Endothelial cell (in vitro differentiated cells): ENCODE results near the gene CCDC27. TPM values are rescaled to one million over a fixed set of nuclear protein-coding genes. Genes with fewer than 3 reads are reported as not detected.

Experiments used
- DNase-seq: peaks from one replicate; pipeline ENCODE4 v3.0.0; 2021; ENCODE audit warnings: low spot score
- H3K27ac Mint-ChIP-seq: one replicate; pipeline ENCODE4 v1.8.0; 2021; ENCODE audit warnings: mixed read lengths, inconsistent platforms; ENCODE audit not compliant: unreplicated experiment
- H3K27me3 Mint-ChIP-seq: one replicate; pipeline ENCODE4 v1.8.0; 2021; ENCODE audit warnings: mild to moderate bottlenecking, moderate library complexity, mixed read lengths, inconsistent platforms; ENCODE audit not compliant: unreplicated experiment
- H3K36me3 Mint-ChIP-seq: one replicate; pipeline ENCODE4 v1.8.0; 2021; ENCODE audit warnings: mild to moderate bottlenecking, low read depth, mixed read lengths, inconsistent platforms; ENCODE audit not compliant: unreplicated experiment
- H3K4me1 Mint-ChIP-seq: one replicate; pipeline ENCODE4 v1.8.0; 2021; ENCODE audit warnings: mild to moderate bottlenecking, mixed read lengths, inconsistent platforms; ENCODE audit not compliant: unreplicated experiment
- H3K4me3 Mint-ChIP-seq: one replicate; pipeline ENCODE4 v1.8.0; 2021; ENCODE audit warnings: mild to moderate bottlenecking, mixed read lengths, inconsistent platforms; ENCODE audit not compliant: unreplicated experiment
- H3K9me3 Mint-ChIP-seq: one replicate; pipeline ENCODE4 v1.8.0; 2021; ENCODE audit warnings: mixed read lengths, inconsistent platforms; ENCODE audit not compliant: unreplicated experiment
- total RNA-seq: library from RNA; stranded (reverse); fragmentation: NEBNext Ultra II Directional; extraction: Animal tissue kit (Norgen Biotek cat#: 25700); gene quantifications from one replicate; pipeline ENCODE4 v1.2.1, GENCODE V29; 2021; ENCODE audit not compliant: unreplicated experiment
- TF ChIP-seq, protein P1 (sequence below): fragments of 200-600 bp; sonication (generic); IDR thresholded peaks from one replicate; pipeline ENCODE4 v1.5.0; 2021; ENCODE audit warnings: antibody characterized with exemption; ENCODE audit not compliant: unreplicated experiment

Gene CCDC27
- total RNA-seq, 1 donor from 2014 or later = not detected

DNA sequence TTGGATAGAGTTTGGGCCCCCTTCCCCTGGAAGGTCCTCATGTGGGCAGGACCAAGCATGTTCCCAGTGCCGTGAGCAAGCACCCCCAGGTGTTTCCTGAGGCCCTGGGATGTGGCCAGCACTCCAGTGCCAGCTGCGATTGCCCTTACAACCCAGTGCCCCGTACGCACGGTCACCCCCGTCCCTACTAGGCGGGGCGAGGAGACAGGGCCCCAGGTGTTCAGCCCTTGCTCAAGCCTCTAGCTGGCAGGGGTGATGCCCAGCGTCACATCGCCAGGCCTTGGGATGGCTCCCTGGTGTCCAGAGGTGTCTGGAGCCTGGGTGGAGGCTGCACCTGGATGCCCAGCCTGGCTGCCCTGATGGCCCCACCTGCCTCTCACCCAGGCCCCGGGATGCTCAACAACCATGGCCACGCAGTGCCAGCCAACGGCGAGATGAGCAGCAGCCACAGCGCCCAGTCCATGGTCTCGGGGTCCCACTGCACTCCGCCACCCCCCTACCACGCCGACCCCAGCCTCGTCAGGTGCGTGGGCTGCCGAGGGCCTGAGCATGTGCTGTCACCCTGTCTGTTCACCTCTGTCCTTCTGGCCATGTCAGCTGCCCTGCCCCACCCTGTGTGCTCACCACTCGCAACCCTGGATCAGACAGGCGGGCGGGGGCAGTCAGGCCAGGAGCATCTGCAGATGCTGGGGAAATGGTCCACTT, 21.6 kb upstream of the CCDC27 start:
- no peak for DNase-seq
- H3K4me3 Mint-ChIP-seq = no peak overlapping the region
- TF ChIP-seq, protein P1, sequence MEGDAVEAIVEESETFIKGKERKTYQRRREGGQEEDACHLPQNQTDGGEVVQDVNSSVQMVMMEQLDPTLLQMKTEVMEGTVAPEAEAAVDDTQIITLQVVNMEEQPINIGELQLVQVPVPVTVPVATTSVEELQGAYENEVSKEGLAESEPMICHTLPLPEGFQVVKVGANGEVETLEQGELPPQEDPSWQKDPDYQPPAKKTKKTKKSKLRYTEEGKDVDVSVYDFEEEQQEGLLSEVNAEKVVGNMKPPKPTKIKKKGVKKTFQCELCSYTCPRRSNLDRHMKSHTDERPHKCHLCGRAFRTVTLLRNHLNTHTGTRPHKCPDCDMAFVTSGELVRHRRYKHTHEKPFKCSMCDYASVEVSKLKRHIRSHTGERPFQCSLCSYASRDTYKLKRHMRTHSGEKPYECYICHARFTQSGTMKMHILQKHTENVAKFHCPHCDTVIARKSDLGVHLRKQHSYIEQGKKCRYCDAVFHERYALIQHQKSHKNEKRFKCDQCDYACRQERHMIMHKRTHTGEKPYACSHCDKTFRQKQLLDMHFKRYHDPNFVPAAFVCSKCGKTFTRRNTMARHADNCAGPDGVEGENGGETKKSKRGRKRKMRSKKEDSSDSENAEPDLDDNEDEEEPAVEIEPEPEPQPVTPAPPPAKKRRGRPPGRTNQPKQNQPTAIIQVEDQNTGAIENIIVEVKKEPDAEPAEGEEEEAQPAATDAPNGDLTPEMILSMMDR = no peak
- H3K27ac Mint-ChIP-seq = no peak overlapping the region
- H3K36me3 Mint-ChIP-seq = peaks cover under 1% of the 10 kb centered on the region
- H3K4me1 Mint-ChIP-seq = no peaks in the 10 kb centered on the region
- H3K9me3 Mint-ChIP-seq = no peaks in the 10 kb centered on the region
- H3K27me3 Mint-ChIP-seq = peaks cover 9% of the 10 kb centered on the region

DNA sequence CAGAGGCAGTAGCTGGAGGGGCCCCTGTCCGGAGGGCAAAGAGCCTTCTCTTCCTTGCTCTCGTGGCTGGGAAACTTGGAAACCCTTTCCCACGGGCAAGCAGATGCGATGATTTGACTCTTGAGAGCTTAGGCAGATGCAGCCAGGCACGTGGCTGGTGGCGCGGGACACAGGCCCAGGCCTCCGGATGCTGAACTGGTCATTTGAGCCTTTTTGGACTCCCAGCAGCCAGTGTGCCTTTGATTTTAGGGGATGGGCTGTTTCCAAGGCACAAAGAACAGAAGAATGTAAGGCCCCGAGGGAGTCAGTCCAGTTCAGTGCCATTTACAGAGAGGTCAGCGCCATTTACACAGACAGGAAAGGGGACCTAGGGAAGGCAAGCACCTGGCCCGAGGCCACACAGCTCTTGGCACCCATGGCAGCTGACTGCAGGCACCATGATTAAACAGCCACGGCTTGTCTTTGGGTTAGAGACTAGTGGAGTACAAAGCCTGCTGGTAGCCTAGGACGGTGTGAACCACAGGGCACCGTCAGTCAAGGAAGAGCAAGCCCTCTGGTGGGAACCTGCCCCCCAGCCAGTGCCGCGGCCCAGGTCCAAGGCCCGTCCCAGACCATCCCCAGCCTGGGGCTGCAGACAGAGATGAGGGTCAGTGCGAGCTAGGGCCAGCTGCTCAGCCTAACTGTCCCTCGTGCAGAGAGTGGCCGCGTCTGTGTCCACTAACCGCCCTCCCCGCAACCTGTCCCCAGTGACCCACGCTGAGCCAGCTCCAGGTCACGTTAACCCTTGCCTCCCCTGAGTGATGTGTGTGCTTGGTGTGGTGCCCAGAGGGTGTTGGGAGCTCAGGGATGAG, 20.4 kb upstream of the CCDC27 start:
- Mint-ChIP-seq H3K36me3 (peaks cover 4% of the 10 kb centered on the region), H3K4me1 (no peaks in the 10 kb centered on the region), H3K27ac (no peak overlapping the region), H3K9me3 (no peaks in the 10 kb centered on the region), H3K27me3 (peaks cover 9% of the 10 kb centered on the region), H3K4me3 (no peak overlapping the region)
- DNase-seq = no peak
- TF ChIP-seq, protein P1 = no peak

DNA sequence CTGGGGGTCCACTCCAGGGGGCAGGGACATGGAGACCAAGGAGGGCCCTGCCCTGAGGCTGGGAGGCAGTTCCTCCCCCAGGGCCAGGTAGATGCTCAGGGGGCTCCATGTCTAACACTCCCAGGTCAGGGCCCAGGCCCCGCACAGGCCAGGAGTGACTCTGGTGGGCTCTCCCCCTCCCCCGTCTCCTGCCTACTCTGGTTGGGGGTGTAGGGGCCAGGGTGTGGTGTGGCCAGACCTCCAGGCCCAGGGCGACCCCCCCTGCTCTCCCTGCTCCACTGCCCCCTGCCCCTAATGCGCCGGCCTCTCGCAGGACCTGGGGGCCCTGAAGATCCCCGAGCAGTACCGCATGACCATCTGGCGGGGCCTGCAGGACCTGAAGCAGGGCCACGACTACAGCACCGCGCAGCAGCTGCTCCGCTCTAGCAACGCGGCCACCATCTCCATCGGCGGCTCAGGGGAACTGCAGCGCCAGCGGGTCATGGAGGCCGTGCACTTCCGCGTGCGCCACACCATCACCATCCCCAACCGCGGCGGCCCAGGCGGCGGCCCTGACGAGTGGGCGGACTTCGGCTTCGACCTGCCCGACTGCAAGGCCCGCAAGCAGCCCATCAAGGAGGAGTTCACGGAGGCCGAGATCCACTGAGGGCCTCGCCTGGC, 19.7 kb upstream of the CCDC27 start:
- no peak overlapping the region for H3K4me3 Mint-ChIP-seq
- peaks cover 9% of the 10 kb centered on the region for H3K27me3 Mint-ChIP-seq
- H3K9me3 Mint-ChIP-seq = no peaks in the 10 kb centered on the region
- no peak overlapping the region for H3K27ac Mint-ChIP-seq
- peak; percentile 36 for DNase-seq
- peaks cover 4% of the 10 kb centered on the region for H3K36me3 Mint-ChIP-seq
- no peaks in the 10 kb centered on the region for H3K4me1 Mint-ChIP-seq
- TF ChIP-seq, protein P1 = no peak

DNA sequence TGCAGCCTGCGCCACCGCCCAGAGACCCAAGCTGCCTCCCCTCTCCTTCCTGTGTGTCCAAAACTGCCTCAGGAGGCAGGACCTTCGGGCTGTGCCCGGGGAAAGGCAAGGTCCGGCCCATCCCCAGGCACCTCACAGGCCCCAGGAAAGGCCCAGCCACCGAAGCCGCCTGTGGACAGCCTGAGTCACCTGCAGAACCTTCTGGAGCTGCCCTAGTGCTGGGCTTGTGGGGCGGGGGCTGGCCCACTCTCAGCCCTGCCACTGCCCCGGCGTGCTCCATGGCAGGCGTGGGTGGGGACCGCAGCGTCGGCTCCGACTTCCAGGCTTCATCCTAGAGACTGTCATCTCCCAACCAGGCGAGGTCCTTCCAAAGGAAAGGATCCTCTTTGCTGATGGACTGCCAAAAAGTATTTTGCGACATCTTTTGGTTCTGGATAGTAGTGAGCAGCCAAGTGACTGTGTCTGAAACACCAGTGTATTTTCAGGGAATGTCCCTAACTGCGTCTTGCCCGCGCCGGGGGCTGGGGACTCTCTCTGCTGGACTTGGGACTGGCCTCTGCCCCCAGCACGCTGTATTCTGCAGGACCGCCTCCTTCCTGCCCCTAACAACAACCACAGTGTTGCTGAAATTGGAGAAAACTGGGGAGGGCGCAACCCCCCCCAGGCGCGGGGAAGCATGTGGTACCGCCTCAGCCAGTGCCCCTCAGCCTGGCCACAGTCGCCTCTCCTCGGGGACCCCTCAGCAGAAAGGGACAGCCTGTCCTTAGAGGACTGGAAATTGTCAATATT, 19.0 kb upstream of the CCDC27 start:
- no peaks in the 10 kb centered on the region for H3K9me3 Mint-ChIP-seq
- H3K4me1 Mint-ChIP-seq = no peaks in the 10 kb centered on the region
- no peak overlapping the region for H3K27ac Mint-ChIP-seq
- peaks cover 4% of the 10 kb centered on the region for H3K36me3 Mint-ChIP-seq
- H3K4me3 Mint-ChIP-seq = no peak overlapping the region
- H3K27me3 Mint-ChIP-seq = peaks cover 9% of the 10 kb centered on the region
- no peak for DNase-seq
- TF ChIP-seq, protein P1 = no peak
